KOPT-K1 (cell line): ENCODE results near the gene TJP1.

ENCODE experiments used
- H3K27ac ChIP-seq: fragments of 200-600 bp; sonication (generic); 2 replicates; pipeline ENCODE4 v1.5.1; 2016; ENCODE audit warnings: antibody characterized with exemption, mild to moderate bottlenecking, low read depth, low read length; ENCODE audit not compliant: poor library complexity, severe bottlenecking
- H3K36me3 ChIP-seq: fragments of 200-600 bp; sonication (generic); 2 replicates; pipeline ENCODE4 v1.5.1; 2017; ENCODE audit warnings: antibody characterized with exemption, mild to moderate bottlenecking, low read length, moderate library complexity; ENCODE audit not compliant: insufficient read depth
- H3K9me3 ChIP-seq: fragments of 200-600 bp; sonication (generic); 2 replicates; pipeline ENCODE4 v1.5.1; 2017; ENCODE audit warnings: antibody characterized with exemption, low read length, mild to moderate bottlenecking; ENCODE audit not compliant: insufficient read depth, poor library complexity, severe bottlenecking

Gene TJP1

GRCh38 chr15:29822100-29822683 lies at the start of gene TJP1:
Gene TJP1, minus strand, starts transcription at chr15:29822468. Its CDS starts 440 bp downstream, at chr15:29822028.
- Histone ChIP-seq H3K27ac (no peak within 1 kb of the TSS), H3K9me3 (no peaks in the 10 kb centered on the region), H3K36me3 (no peaks in the 10 kb centered on the region)

DNA sequence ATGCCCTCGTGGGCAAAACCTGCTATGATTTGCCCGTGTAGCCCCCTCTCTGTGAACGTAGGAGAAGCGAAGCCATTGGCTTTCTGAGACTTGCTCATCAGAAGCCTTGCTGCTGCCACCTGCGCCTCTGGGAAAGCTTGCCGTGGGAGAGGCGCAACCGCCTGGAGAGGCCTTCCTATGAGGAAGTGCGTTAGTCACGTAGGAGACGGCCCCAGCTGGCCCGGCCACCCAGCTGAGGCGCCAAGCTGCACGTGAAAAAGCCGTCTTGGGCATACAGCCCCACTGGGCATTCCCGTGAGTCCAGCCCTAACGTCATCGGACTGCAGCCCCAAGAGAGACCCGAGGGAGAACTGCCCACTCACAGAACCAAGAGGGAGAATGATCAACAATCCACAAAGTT lies 49.1 kb upstream of the TJP1 start:
- Histone ChIP-seq H3K27ac (no peak overlapping the region), H3K9me3 (no peaks in the 10 kb centered on the region)

GRCh38 chr15:29870495-29871151 lies 48.4 kb upstream of the TJP1 start:
- Histone ChIP-seq H3K36me3 (no peaks in the 10 kb centered on the region), H3K9me3 (no peaks in the 10 kb centered on the region), H3K27ac (no peak overlapping the region)

More for the DNA sequence above, 49.1 kb upstream of the TJP1 start:
- H3K36me3 ChIP-seq: no peaks in the 10 kb centered on the region

DNA sequence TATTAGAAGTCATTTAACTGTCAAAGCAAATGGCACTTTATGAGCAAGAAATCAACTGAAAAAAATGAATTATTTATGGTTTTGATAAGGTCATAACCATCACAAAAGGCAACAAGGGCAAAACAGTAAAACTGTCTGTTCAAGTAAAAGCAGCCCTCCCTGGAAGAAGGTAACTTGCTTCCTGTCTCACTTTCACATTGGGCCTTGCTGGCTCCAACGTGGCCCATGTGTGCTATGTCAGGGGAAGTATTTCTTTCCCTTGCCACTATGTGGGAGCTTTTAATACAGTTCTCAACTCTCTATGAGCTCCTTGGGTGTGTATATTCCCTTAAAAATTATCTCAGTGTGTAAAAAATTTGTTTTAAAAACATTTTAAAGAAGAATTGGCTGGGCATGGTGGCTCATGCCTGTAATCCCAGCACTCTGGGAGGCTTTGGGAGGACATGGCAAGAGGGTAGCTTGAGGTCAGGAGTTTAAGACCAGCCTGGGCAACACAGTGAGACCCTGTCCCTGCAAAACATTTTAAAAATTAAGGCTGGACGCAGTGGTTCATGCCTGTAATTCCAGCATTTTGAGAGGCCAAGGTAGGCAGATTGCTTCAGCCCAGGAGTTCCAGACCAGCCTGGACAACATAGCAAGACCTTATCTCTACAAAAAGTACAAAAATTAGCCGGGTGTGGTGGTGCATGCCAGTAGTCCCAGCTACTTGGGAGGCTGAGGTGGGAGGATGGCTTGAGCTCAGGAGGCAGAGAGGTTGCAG lies 45.2 kb upstream of the TJP1 start:
- Histone ChIP-seq H3K27ac (no peak overlapping the region), H3K9me3 (no peaks in the 10 kb centered on the region), H3K36me3 (no peaks in the 10 kb centered on the region)

DNA sequence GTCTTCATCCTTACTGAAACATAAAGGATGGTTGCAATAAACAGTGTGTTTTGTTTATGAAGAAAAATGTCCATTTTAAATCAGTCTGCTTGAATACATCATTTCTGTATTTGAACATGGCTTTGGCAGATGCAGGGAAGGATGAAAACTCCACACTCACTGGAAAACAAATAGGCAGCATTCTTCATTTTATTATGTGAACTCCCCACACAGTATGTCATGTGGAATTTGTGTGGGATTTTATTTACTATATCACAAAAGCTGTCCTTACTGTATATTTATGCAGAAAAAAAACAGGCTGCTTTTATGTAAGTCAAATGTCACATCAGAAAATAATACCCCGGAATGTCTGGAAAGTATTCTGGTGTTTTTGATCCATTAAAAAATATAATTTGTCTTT lies 44.1 kb upstream of the TJP1 start:
- no peaks in the 10 kb centered on the region for H3K9me3 ChIP-seq
- no peak overlapping the region for H3K27ac ChIP-seq
- H3K36me3 ChIP-seq: no peaks in the 10 kb centered on the region

- Histone ChIP-seq H3K36me3 (no peaks in the 10 kb centered on the region), H3K27ac (no peak overlapping the region), H3K9me3 (no peaks in the 10 kb centered on the region)
Measured at GRCh38 chr15:29864501-29864900, 42.2 kb upstream of the TJP1 start.

GRCh38 chr15:29863438-29863837 lies 41.2 kb upstream of the TJP1 start:
- Histone ChIP-seq H3K36me3 (no peaks in the 10 kb centered on the region), H3K9me3 (no peaks in the 10 kb centered on the region), H3K27ac (no peak overlapping the region)

- no peaks in the 10 kb centered on the region for H3K9me3 ChIP-seq
- no peak overlapping the region for H3K27ac ChIP-seq
- no peaks in the 10 kb centered on the region for H3K36me3 ChIP-seq
Measured at GRCh38 chr15:29862271-29862670, 40.0 kb upstream of the TJP1 start.

DNA sequence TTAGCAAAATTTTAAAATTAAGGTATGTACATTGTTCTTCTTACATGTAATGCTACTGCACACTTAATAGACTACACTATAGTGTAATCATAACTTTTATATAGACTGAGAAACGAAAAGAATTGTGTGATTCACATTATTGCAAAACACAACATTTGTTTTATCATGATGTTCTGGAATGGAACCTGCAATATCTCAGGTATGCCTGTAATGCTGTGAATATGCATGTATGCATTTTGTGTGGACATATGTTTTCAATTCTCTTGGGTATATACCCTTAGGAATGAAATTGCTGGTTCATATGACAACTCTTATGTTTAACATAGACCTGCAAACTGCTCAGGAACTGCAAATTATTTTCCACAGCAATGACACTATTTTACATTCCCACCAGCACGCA lies 38.6 kb upstream of the TJP1 start:
- no peaks in the 10 kb centered on the region for H3K36me3 ChIP-seq
- H3K9me3 ChIP-seq: no peaks in the 10 kb centered on the region
- H3K27ac ChIP-seq: no peak overlapping the region

DNA sequence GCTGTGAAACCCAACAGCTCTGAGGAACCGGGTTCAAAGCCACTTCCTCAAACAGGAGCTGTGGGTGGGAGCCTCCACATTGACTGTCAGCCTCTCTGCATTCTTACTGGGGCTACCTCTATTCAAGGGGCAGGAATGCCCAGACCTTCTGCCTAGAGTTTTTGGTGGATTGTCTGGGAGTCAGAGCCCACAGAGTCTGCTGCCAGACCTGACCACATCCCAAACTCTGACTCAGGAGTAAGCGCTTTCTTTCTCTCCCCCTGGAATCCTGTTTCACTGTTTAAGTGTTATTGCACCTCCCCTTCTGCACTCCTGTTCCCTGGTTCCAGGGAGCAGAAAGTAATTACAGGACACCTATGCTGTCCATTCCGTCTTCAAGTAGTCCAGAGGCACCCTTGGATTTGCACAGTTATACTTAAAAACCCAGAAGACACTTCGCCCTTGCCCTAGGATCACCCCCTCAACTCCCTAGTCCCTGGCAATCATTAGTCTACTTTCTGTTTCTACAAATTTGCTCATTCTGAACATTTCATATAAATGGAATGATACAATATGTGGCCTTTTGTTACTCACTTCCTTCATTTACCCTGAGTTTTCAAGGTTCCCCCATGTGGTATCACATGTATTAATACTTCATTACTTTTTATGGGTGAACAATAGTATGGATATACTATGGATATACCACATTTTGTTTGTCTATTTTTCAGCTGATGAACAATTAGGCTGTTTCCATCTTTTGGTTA lies 37.9 kb upstream of the TJP1 start:
- no peaks in the 10 kb centered on the region for H3K9me3 ChIP-seq
- H3K27ac ChIP-seq: no peak overlapping the region

DNA sequence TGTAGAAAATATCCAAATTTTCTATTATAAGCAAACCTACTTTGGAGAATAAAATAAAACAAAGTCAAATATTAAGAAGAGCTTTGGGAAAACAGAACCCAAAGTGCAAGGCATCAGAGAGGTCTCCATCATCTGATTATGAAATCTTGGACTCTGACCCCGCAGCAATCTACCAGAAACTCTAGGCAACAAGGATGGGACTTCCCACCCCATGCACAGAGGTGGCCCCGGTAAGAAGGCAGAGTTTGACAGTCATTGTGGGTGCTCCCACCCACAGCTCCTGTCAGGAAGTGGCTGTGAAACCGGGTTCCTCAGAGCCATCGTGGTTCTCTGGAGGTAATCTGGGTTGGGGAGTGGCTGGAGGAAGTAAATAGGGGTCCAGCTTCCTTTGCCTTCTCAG lies 37.0 kb upstream of the TJP1 start:
- no peaks in the 10 kb centered on the region for H3K9me3 ChIP-seq
- H3K27ac ChIP-seq: no peak overlapping the region

More for the DNA sequence above, 37.9 kb upstream of the TJP1 start:
- no peaks in the 10 kb centered on the region for H3K36me3 ChIP-seq

GRCh38 chr15:29857221-29857789 lies 35.0 kb upstream of the TJP1 start:
- no peaks in the 10 kb centered on the region for H3K9me3 ChIP-seq
- no peaks in the 10 kb centered on the region for H3K36me3 ChIP-seq
- no peak overlapping the region for H3K27ac ChIP-seq

More for the DNA sequence above, 37.0 kb upstream of the TJP1 start:
- no peaks in the 10 kb centered on the region for H3K36me3 ChIP-seq

DNA sequence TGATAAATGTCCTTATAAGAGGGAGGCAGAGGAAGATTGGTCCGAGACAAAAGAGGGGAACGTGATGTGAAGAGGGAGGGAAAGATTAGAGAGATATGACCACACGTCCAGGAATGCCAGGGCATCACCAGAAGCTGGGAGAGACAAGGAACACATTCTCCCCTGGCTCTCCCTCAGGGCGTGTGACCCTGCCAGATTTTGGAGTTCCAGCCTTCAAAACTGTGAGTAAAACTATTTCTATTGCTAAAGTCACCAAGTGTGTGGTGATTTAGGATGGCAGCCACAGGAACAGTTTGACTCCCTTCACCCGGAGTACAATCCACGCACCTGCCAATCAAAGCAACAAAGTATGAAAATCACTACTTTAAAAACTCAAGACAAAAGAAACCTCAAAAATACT lies 32.1 kb upstream of the TJP1 start:
- no peak overlapping the region for H3K27ac ChIP-seq
- no peaks in the 10 kb centered on the region for H3K9me3 ChIP-seq
- no peaks in the 10 kb centered on the region for H3K36me3 ChIP-seq

- Histone ChIP-seq H3K36me3 (no peaks in the 10 kb centered on the region), H3K27ac (no peak overlapping the region), H3K9me3 (no peaks in the 10 kb centered on the region)
Measured at GRCh38 chr15:29853211-29853987, 31.1 kb upstream of the TJP1 start.
